Karpas-422 (cell line): ENCODE results near the gene RNF38. TPM values are rescaled to one million over a fixed set of nuclear protein-coding genes. Genes with fewer than 3 reads are reported as not detected.

ENCODE experiments used
- DNase-seq: peaks from one replicate; pipeline ENCODE4 v3.0.0-alpha.2; 2015
- H2AFZ ChIP-seq: fragments of 200-600 bp; sonication (generic); 2 replicates; pipeline ENCODE4 v1.6.1; 2014; ENCODE audit warnings: antibody characterized with exemption, low read length, mixed read lengths
- H3K27ac ChIP-seq: fragments of 200-600 bp; sonication (generic); 2 replicates; pipeline ENCODE4 v1.5.1; 2014; ENCODE audit warnings: mild to moderate bottlenecking, low read length, moderate library complexity
- H3K27me3 ChIP-seq: fragments of 200-600 bp; sonication (generic); 2 replicates; pipeline ENCODE4 v1.6.1; 2014; ENCODE audit warnings: low read length, mixed read lengths
- H3K36me3 ChIP-seq: fragments of 200-600 bp; sonication (generic); 2 replicates; pipeline ENCODE4 v1.6.1; 2014; ENCODE audit warnings: low read length, mixed read lengths; ENCODE audit not compliant: insufficient read depth
- H3K4me1 ChIP-seq: fragments of 200-600 bp; sonication (generic); 2 replicates; pipeline ENCODE4 v1.6.1; 2014; ENCODE audit warnings: mild to moderate bottlenecking, low read length, mixed read lengths
- H3K4me2 ChIP-seq: fragments of 200-600 bp; sonication (generic); 2 replicates; pipeline ENCODE4 v1.6.1; 2014; ENCODE audit warnings: low read length, low read depth, mild to moderate bottlenecking; ENCODE audit not compliant: poor library complexity, severe bottlenecking
- H3K4me3 ChIP-seq: fragments of 200-600 bp; sonication (generic); 2 replicates; pipeline ENCODE4 v1.5.1; 2014; ENCODE audit warnings: mild to moderate bottlenecking, antibody characterized with exemption, low read length, mixed read lengths
- H3K79me2 ChIP-seq: fragments of 200-600 bp; sonication (generic); 2 replicates; pipeline ENCODE4 v1.6.1; 2014; ENCODE audit warnings: mild to moderate bottlenecking, low read length, mixed read lengths
- H3K9ac ChIP-seq: fragments of 200-600 bp; sonication (generic); 2 replicates; pipeline ENCODE4 v1.6.0; 2014; ENCODE audit warnings: low read length
- H3K9me2 ChIP-seq: fragments of 200-600 bp; sonication (generic), shearing (Covaris generic); replicated peaks from 2 replicates; pipeline ENCODE4 v1.6.0; 2014; ENCODE audit warnings: mild to moderate bottlenecking, low read length, moderate library complexity; ENCODE audit not compliant: insufficient read depth
- H3K9me3 ChIP-seq: fragments of 300-700, 200-600 bp; sonication (generic); 2 replicates; pipeline ENCODE4 v1.6.1; 2014; ENCODE audit warnings: low read length, mixed read lengths
- H4K20me1 ChIP-seq: fragments of 200-600 bp; sonication (generic); 2 replicates; pipeline ENCODE4 v1.6.1; 2014; ENCODE audit warnings: mild to moderate bottlenecking, antibody characterized with exemption, low read length, low read depth; ENCODE audit not compliant: insufficient read depth
- total RNA-seq: library from RNA; depleted of rRNA; stranded (reverse); fragments of >200 nt; shearing (Covaris generic); gene quantifications from 2 replicates; pipeline ENCODE4 v1.2.3, GENCODE V29; 2014; ENCODE audit warnings: low replicate concordance

Gene RNF38
- total RNA-seq, 1 experiment from 2014 or later, result 55.1 TPM

GRCh38 chr9:36337865-36338264 lies 62.2 kb downstream of the RNF38 start:
- Histone ChIP-seq H3K79me2 (no peaks in the 10 kb centered on the region), H3K36me3 (peaks cover 43% of the 10 kb centered on the region), H3K27ac (no peak overlapping the region), H3K9me3 (no peaks in the 10 kb centered on the region), H3K4me3 (no peak overlapping the region), H3K9me2 (no peaks in the 10 kb centered on the region), H3K9ac (no peak overlapping the region), H3K27me3 (no peaks in the 10 kb centered on the region), H3K4me2 (no peak overlapping the region), H3K4me1 (no peaks in the 10 kb centered on the region), H2AFZ (no peak overlapping the region), H4K20me1 (no peaks in the 10 kb centered on the region)
- no peak for DNase-seq

GRCh38 chr9:36337002-36337401 lies 63.1 kb downstream of the RNF38 start:
- Histone ChIP-seq H3K9ac (no peak overlapping the region), H3K36me3 (peaks cover 37% of the 10 kb centered on the region), H3K79me2 (no peaks in the 10 kb centered on the region), H3K4me2 (no peak overlapping the region), H3K27me3 (no peaks in the 10 kb centered on the region), H4K20me1 (no peaks in the 10 kb centered on the region), H3K27ac (no peak overlapping the region), H3K9me3 (no peaks in the 10 kb centered on the region), H3K9me2 (no peaks in the 10 kb centered on the region), H2AFZ (no peak overlapping the region), H3K4me1 (no peaks in the 10 kb centered on the region), H3K4me3 (no peak overlapping the region)
- no peak for DNase-seq

GRCh38 chr9:36336131-36336907 lies 63.8 kb downstream of the RNF38 start:
- Histone ChIP-seq H3K9ac (no peak overlapping the region), H3K36me3 (peaks cover 34% of the 10 kb centered on the region), H3K4me2 (no peak overlapping the region), H3K4me1 (no peaks in the 10 kb centered on the region), H3K9me3 (no peaks in the 10 kb centered on the region), H3K27me3 (no peaks in the 10 kb centered on the region), H3K27ac (no peak overlapping the region), H3K4me3 (no peak overlapping the region), H2AFZ (no peak overlapping the region), H4K20me1 (no peaks in the 10 kb centered on the region), H3K79me2 (no peaks in the 10 kb centered on the region), H3K9me2 (no peaks in the 10 kb centered on the region)
- no peak for DNase-seq

DNA sequence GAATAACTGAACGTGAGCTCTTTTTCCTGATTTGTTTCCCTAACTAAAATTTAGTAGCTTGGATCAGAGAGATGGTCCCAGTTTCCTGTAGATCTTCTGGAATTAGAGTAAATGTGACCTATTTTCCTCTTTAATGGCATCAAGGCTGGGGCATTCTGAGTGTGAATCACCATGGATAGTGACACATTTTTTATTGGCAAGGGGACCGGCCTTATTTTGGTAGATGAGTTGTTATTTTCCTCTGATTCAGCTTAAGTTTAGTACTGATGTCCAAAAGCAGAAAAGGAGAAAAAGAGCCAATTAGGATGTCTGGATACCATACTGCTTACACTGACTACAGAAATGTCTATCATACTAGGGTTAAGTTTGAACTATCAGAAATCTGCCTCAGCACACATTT lies 68.1 kb downstream of the RNF38 start:
- Histone ChIP-seq H3K79me2 (no peaks in the 10 kb centered on the region), H3K4me2 (no peak overlapping the region), H3K9me2 (no peaks in the 10 kb centered on the region), H3K4me3 (no peak overlapping the region), H3K27ac (no peak overlapping the region), H3K9me3 (no peaks in the 10 kb centered on the region), H3K27me3 (no peaks in the 10 kb centered on the region), H3K9ac (no peak overlapping the region), H3K4me1 (no peaks in the 10 kb centered on the region), H3K36me3 (peaks cover 10% of the 10 kb centered on the region), H2AFZ (no peak overlapping the region), H4K20me1 (no peaks in the 10 kb centered on the region)
- DNase-seq, result no peak

DNA sequence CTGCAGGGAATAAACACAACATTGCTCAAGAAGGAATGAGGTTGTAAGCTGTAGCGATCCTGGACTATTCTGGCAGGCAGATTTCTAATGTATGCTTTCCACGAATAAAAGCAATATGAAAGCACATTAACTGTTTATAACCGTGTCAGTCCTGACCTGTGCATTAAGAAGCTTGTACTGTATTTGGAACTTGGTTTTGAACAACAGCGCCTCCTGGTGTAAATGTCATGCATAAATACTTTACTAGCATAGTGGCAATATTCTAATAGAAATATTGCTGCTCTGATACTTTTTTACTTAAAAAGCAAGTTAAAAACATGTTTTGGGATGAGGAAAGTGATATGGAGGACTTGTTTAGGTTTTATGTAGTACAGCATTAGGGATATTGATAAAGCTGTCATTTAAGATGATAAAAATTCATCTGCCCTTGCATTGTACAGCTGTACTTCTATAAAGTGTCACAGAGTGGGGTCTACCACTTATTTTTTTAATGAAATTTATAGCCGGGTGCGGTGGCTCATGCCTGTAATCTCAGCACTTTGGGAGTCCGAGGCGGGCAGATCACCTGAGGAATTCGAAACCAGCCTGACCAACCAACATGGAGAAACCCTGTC lies 71.2 kb downstream of the RNF38 start:
- H3K9me3 ChIP-seq, result no peaks in the 10 kb centered on the region
- no peaks in the 10 kb centered on the region for H3K79me2 ChIP-seq
- no peaks in the 10 kb centered on the region for H3K4me1 ChIP-seq
- no peaks in the 10 kb centered on the region for H3K9me2 ChIP-seq
- no peak overlapping the region for H2AFZ ChIP-seq
- H4K20me1 ChIP-seq, result no peaks in the 10 kb centered on the region
- no peak overlapping the region for H3K27ac ChIP-seq
- H3K4me3 ChIP-seq, result no peak overlapping the region
- no peak overlapping the region for H3K4me2 ChIP-seq
- peak; percentile 87 for DNase-seq
- no peaks in the 10 kb centered on the region for H3K36me3 ChIP-seq
- H3K9ac ChIP-seq, result no peak overlapping the region
- H3K27me3 ChIP-seq, result no peaks in the 10 kb centered on the region

DNA sequence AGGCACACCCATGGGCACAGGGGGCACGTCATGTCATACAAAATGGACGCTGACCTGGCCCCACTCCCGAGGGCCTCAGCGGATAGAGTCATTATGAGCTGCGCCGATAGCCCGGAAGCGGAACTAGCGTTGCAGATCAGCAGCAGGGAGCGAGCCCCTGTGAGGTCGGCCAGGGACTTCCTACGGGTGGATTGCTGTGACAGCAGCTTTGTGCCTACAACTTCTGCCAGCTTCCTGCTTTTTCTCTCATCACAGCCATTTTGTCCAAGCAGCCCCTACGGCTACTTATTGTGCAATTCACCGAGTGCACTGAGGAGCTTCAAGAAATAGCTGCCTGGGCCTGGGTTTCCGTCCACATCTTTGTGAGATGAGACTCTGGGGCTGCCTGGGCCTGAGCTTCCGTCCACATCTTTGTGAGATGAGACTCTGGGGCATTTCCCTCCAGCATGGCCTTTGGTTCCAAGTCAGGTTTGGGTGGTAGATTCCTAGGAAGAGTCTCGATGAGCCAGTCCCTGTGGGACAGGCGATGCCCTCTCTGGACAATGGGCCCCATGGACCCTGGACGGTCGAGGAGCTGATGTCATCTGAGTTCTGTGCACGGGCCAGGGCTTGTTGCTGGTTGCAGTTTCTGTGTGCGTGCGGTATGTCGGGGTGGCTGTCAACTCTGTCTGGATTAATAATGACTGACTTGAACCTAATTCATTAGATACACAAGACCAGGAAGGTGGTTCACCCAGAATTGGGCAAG lies 74.8 kb downstream of the RNF38 start:
- H3K27ac ChIP-seq, result no peak overlapping the region
- DNase-seq, result peak; percentile 39
- H3K36me3 ChIP-seq, result no peaks in the 10 kb centered on the region
- no peaks in the 10 kb centered on the region for H4K20me1 ChIP-seq
- no peaks in the 10 kb centered on the region for H3K9me3 ChIP-seq
- no peak overlapping the region for H2AFZ ChIP-seq
- H3K4me2 ChIP-seq, result no peak overlapping the region
- H3K9ac ChIP-seq, result no peak overlapping the region
- no peaks in the 10 kb centered on the region for H3K79me2 ChIP-seq
- no peak overlapping the region for H3K4me3 ChIP-seq
- no peaks in the 10 kb centered on the region for H3K9me2 ChIP-seq
- H3K4me1 ChIP-seq, result no peaks in the 10 kb centered on the region
- H3K27me3 ChIP-seq, result no peaks in the 10 kb centered on the region

DNA sequence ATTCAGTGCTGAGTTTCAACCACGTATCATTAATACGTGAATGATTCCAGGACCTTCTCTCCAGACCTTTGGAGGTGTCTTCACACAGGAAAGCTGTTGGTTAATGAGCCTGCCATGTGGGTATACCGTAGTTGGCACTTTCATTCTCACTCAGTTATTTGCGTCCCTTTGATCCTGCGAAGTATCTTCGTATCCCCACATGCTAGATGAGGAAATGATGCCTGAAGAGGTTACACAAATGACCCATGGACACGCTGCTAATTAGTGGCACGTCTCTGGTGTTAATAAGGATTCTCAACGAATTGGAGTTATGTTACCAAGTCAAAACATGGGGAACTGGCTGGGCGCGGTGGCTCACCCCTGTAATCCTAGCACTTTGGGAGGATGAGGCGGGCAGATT lies 76.1 kb downstream of the RNF38 start:
- DNase-seq, result peak; percentile 39
- Histone ChIP-seq H3K27ac (no peak overlapping the region), H3K4me1 (no peaks in the 10 kb centered on the region), H2AFZ (no peak overlapping the region), H3K9me2 (no peaks in the 10 kb centered on the region), H3K79me2 (no peaks in the 10 kb centered on the region), H3K27me3 (no peaks in the 10 kb centered on the region), H3K4me2 (no peak overlapping the region), H3K4me3 (no peak overlapping the region), H3K9me3 (no peaks in the 10 kb centered on the region), H4K20me1 (no peaks in the 10 kb centered on the region), H3K9ac (no peak overlapping the region), H3K36me3 (no peaks in the 10 kb centered on the region)

DNA sequence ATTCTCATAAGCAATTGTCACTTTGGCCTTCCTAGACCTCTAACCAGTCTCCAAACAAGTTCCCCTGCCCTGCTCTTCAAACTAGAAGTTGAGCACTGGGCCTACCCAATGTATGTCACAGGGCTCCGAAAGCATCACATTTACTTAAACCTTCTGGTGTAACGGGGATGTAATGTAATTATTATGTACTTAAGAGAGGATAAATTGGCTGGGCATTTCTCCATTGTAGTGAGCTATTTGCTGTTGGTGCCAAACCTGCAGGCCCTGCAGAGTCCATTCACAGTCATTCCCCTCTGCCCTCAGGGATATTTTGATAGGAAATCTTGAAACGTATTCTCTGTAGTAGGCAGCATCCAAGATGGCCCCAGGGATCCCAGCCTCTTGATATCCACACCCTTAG lies 77.6 kb downstream of the RNF38 start:
- H3K9me2 ChIP-seq, result no peaks in the 10 kb centered on the region
- no peaks in the 10 kb centered on the region for H3K79me2 ChIP-seq
- H3K4me1 ChIP-seq, result no peaks in the 10 kb centered on the region
- H4K20me1 ChIP-seq, result no peaks in the 10 kb centered on the region
- H3K9me3 ChIP-seq, result no peaks in the 10 kb centered on the region
- no peak overlapping the region for H3K9ac ChIP-seq
- H3K27me3 ChIP-seq, result no peaks in the 10 kb centered on the region
- no peak overlapping the region for H3K4me2 ChIP-seq
- peak; percentile 20 for DNase-seq
- H3K4me3 ChIP-seq, result no peak overlapping the region
- H2AFZ ChIP-seq, result no peak overlapping the region
- H3K36me3 ChIP-seq, result no peaks in the 10 kb centered on the region
- H3K27ac ChIP-seq, result no peak overlapping the region
